PC-3 (cell line): ENCODE measurements around the gene RAB1A. TPM values are rescaled to one million over a fixed set of nuclear protein-coding genes. Genes with fewer than 3 reads are reported as not detected.

Experiments
- ATAC-seq: fragments of 200-7000 bp; cut with Tn5 transposase; 2 replicates; pipeline ENCODE4 v1.9.1; 2020; ENCODE audit warnings: mild to moderate bottlenecking, moderate library complexity
- BruUV-seq: library from RNA; stranded (reverse); fragments of 400-500 nt; replicated peaks from 2 replicates; lab custom pipeline; 2021; lab: Mats Ljungman, UMichigan
- CTCF ChIA-PET: fragments of 300-600 bp; sonication (Branson Sonifier 250); formaldehyde crosslinking; loops from one replicate; lab custom pipeline; 2022; ENCODE audit warnings: antibody characterized with exemption; lab: Charles Lee
- POLR2A ChIA-PET: fragments of 300-600 bp; sonication (Branson Sonifier 250); formaldehyde crosslinking; loops from one replicate; lab custom pipeline; 2022; ENCODE audit warnings: antibody characterized with exemption; ENCODE audit not compliant: unreplicated experiment; lab: Charles Lee
- DNase-seq: peaks from one replicate; pipeline ENCODE4 v3.0.0-alpha.2; 2015
- H2AFZ ChIP-seq: fragments of 300-600 bp; sonication (generic); 2 replicates; pipeline ENCODE4 v1.6.0; 2016; ENCODE audit warnings: antibody characterized with exemption, low read length
- H3F3A ChIP-seq: fragments of 300-600 bp; sonication (generic); one replicate; pipeline ENCODE4 v1.6.0; 2017; ENCODE audit warnings: antibody characterized with exemption, low read length, control low read depth, mild to moderate bottlenecking; ENCODE audit not compliant: unreplicated experiment
- H3K27ac ChIP-seq: fragments of 300-600 bp; sonication (generic); 2 replicates; pipeline ENCODE4 v1.5.1; 2016; ENCODE audit warnings: mild to moderate bottlenecking, low read length
- H3K27me3 ChIP-seq: fragments of 300-600 bp; sonication (generic); 2 replicates; pipeline ENCODE4 v1.6.1; 2016; ENCODE audit warnings: low read length, mixed read lengths
- H3K36me3 ChIP-seq: fragments of 300-600 bp; sonication (generic); 2 replicates; pipeline ENCODE4 v1.6.1; 2016; ENCODE audit warnings: low read depth, mixed run types, low read length, mixed read lengths
- H3K4me1 ChIP-seq: fragments of 300-600 bp; sonication (generic); 2 replicates; pipeline ENCODE4 v1.5.1; 2016; ENCODE audit warnings: low read length; ENCODE audit not compliant: insufficient read depth
- H3K4me2 ChIP-seq: fragments of 300-600 bp; sonication (generic); 2 replicates; pipeline ENCODE4 v1.6.0; 2016; ENCODE audit warnings: low read length
- H3K4me3 ChIP-seq: fragments of 300-600 bp; sonication (generic); 2 replicates; pipeline ENCODE4 v1.5.1; 2016; ENCODE audit warnings: mild to moderate bottlenecking, low read length, mixed read lengths
- H3K79me2 ChIP-seq: fragments of 300-600 bp; sonication (generic); 2 replicates; pipeline ENCODE4 v1.6.1; 2017; ENCODE audit warnings: low read length, mixed read lengths
- H3K9ac ChIP-seq: fragments of 300-600 bp; sonication (generic); 2 replicates; pipeline ENCODE4 v1.6.0; 2016; ENCODE audit warnings: mild to moderate bottlenecking, low read length
- H3K9me2 ChIP-seq: fragments of 300-600 bp; sonication (generic); replicated peaks from 2 replicates; pipeline ENCODE4 v1.6.1; 2016; ENCODE audit warnings: mixed run types, low read length, mixed read lengths
- H3K9me3 ChIP-seq: fragments of 300-600 bp; sonication (generic); 2 replicates; pipeline ENCODE4 v1.6.1; 2016; ENCODE audit warnings: low read length, mixed read lengths
- H4K20me1 ChIP-seq: fragments of 300-600 bp; sonication (generic); 2 replicates; pipeline ENCODE4 v1.6.1; 2016; ENCODE audit warnings: low read length, mixed read lengths
- CTCF ChIP-seq: fragments of 300-600 bp; sonication (generic); conservative IDR thresholded peaks from 2 replicates; pipeline ENCODE4 v1.5.1; 2017; ENCODE audit warnings: antibody characterized with exemption, low read depth, mild to moderate bottlenecking, low read length
- EZH2 ChIP-seq: fragments of 300-600 bp; sonication (generic); IDR thresholded peaks from one replicate; pipeline ENCODE4 v1.6.1; 2017; ENCODE audit warnings: antibody characterized with exemption, mild to moderate bottlenecking, low read length; ENCODE audit not compliant: unreplicated experiment
- EZH2phosphoT487 ChIP-seq: fragments of 300-600 bp; sonication (generic); IDR thresholded peaks from 2 replicates; pipeline ENCODE4 v1.6.1; 2018; ENCODE audit warnings: mild to moderate bottlenecking, antibody characterized with exemption, low read length, borderline replicate concordance
- intact Hi-C: fragments of 100-400 bp; cut with micrococcal nuclease; formaldehyde crosslinking; loops from 2 replicates; pipeline ENCODE4 v1.9.0; 2023
- total RNA-seq: library from RNA; depleted of rRNA; stranded (reverse); fragments of >200 nt; gene quantifications from 2 replicates; pipeline ENCODE4 v1.2.3, GENCODE V29; 2014

RAB1A gene
- total RNA-seq, 1 experiment from 2014 or later = 96.9 TPM

GRCh38 chr2:65096948-65097347, 33.0 kb downstream of the RAB1A start:
- peaks cover 19% of the 10 kb centered on the region for H4K20me1 ChIP-seq
- no peak overlapping the region for H3K27ac ChIP-seq
- H3K9ac ChIP-seq = no peak overlapping the region
- H3K9me2 ChIP-seq = no peaks in the 10 kb centered on the region
- ATAC-seq (no peak), DNase-seq (no peak)
- no TSS peak for BruUV-seq
- peaks cover 4% of the 10 kb centered on the region for H3F3A ChIP-seq
- H3K36me3 ChIP-seq = peaks cover 54% of the 10 kb centered on the region
- intact Hi-C loops = no loop called here
- H3K9me3 ChIP-seq = no peaks in the 10 kb centered on the region
- no peak overlapping the region for H3K4me2 ChIP-seq
- H3K79me2 ChIP-seq = peaks cover 62% of the 10 kb centered on the region
- H2AFZ ChIP-seq = no peak overlapping the region
- ChIA-PET CTCF (no interaction called here), POLR2A (interaction anchor here (0.5 to 0.6 kb wide), 2 partner anchors 24 to 37 kb away, joined by 3 to 8 read pairs; no protein-coding TSS in a partner anchor)
- no peaks in the 10 kb centered on the region for H3K27me3 ChIP-seq
- H3K4me3 ChIP-seq = no peak overlapping the region
- H3K4me1 ChIP-seq = no peaks in the 10 kb centered on the region
- TF ChIP-seq EZH2phosphoT487 = no peak
- no peak for TF ChIP-seq EZH2
- TF ChIP-seq CTCF = no peak

GRCh38 chr2:65093211-65093610, 36.7 kb downstream of the RAB1A start:
- H3K9ac ChIP-seq = no peak overlapping the region
- H3K9me2 ChIP-seq = no peaks in the 10 kb centered on the region
- peaks cover under 1% of the 10 kb centered on the region for H3F3A ChIP-seq
- intact Hi-C loops = no loop called here
- CTCF ChIA-PET = no interaction called here
- no peaks in the 10 kb centered on the region for H3K9me3 ChIP-seq
- DNase-seq (no peak), ATAC-seq (no peak)
- H3K27ac ChIP-seq = no peak overlapping the region
- peaks cover 43% of the 10 kb centered on the region for H3K79me2 ChIP-seq
- POLR2A ChIA-PET = no interaction called here
- H4K20me1 ChIP-seq = peaks cover 18% of the 10 kb centered on the region
- H3K4me3 ChIP-seq = no peak overlapping the region
- no peak overlapping the region for H2AFZ ChIP-seq
- no TSS peak for BruUV-seq
- no peak for TF ChIP-seq EZH2phosphoT487
- no peak for TF ChIP-seq EZH2
- TF ChIP-seq CTCF = no peak
- no peak overlapping the region for H3K4me2 ChIP-seq
- H3K4me1 ChIP-seq = no peaks in the 10 kb centered on the region
- H3K36me3 ChIP-seq = peaks cover 63% of the 10 kb centered on the region
- no peaks in the 10 kb centered on the region for H3K27me3 ChIP-seq

- ChIA-PET POLR2A (no interaction called here), CTCF (no interaction called here)
- H3F3A ChIP-seq = no peaks in the 10 kb centered on the region
- H3K9me3 ChIP-seq = no peaks in the 10 kb centered on the region
- H4K20me1 ChIP-seq = peaks cover 18% of the 10 kb centered on the region
- H3K79me2 ChIP-seq = peaks cover 39% of the 10 kb centered on the region
- TF ChIP-seq EZH2 = no peak
- TF ChIP-seq CTCF = no peak
- no peak for TF ChIP-seq EZH2phosphoT487
- ATAC-seq (no peak), DNase-seq (no peak)
- no peak overlapping the region for H3K27ac ChIP-seq
- no peaks in the 10 kb centered on the region for H3K9me2 ChIP-seq
- H3K4me2 ChIP-seq = no peak overlapping the region
- peaks cover 64% of the 10 kb centered on the region for H3K36me3 ChIP-seq
- H3K9ac ChIP-seq = no peak overlapping the region
- intact Hi-C loops = no loop called here
- no peak overlapping the region for H2AFZ ChIP-seq
- H3K27me3 ChIP-seq = no peaks in the 10 kb centered on the region
- no peaks in the 10 kb centered on the region for H3K4me1 ChIP-seq
- H3K4me3 ChIP-seq = no peak overlapping the region
- BruUV-seq = no TSS peak
These were observed 37.1 kb downstream of the RAB1A start for GRCh38 chr2:65092791-65093190.
